Activated CD8-positive, alpha-beta T cell treated with anti-CD3 and anti-CD28 coated beads, Interleukin-2, amount 10 ng/mL, durations not matched to agents 7 days and 5 days (primary cell): ENCODE data around the gene RERE. TPM values are rescaled to one million over a fixed set of nuclear protein-coding genes. Genes with fewer than 3 reads are reported as not detected.
A peak's percentile ranks its signal among the peaks of the same experiment; 100 is the strongest.

Source experiments
- ATAC-seq: fragments of 150-1000 bp; cut with Tn5 transposase; one replicate; pipeline ENCODE4 v1.10.0; 2021; ENCODE audit warnings: moderate library complexity
- CTCF ChIA-PET: fragments of 350-600 bp; sonication (Branson Sonifier 250); formaldehyde crosslinking; loops from one replicate; lab custom pipeline; 2021; ENCODE audit warnings: antibody characterized with exemption; lab: Charles Lee
- POLR2A ChIA-PET: fragments of 350-600 bp; sonication (Branson Sonifier 250); formaldehyde crosslinking; loops from one replicate; lab custom pipeline; 2021; ENCODE audit warnings: antibody characterized with exemption; lab: Charles Lee
- DNase-seq: peaks from one replicate; pipeline ENCODE4 v3.0.0-alpha.2; 2020
- H3K27ac Mint-ChIP-seq: one replicate; pipeline ENCODE4 v1.8.0; 2021; ENCODE audit warnings: mild to moderate bottlenecking, mixed read lengths
- H3K27me3 Mint-ChIP-seq: one replicate; pipeline ENCODE4 v1.8.0; 2021; ENCODE audit warnings: low read depth, mixed read lengths
- H3K36me3 Mint-ChIP-seq: one replicate; pipeline ENCODE4 v1.8.0; 2021; ENCODE audit warnings: low read depth, mixed read lengths
- H3K4me1 Mint-ChIP-seq: one replicate; pipeline ENCODE4 v1.8.0; 2021; ENCODE audit warnings: low read depth, mixed read lengths
- H3K4me3 Mint-ChIP-seq: one replicate; pipeline ENCODE4 v1.8.0; 2021; ENCODE audit warnings: mild to moderate bottlenecking, mixed read lengths
- H3K9me3 Mint-ChIP-seq: one replicate; pipeline ENCODE4 v1.8.0; 2022; ENCODE audit warnings: mixed read lengths; ENCODE audit not compliant: insufficient read depth
- total RNA-seq, 2 experiments: library from RNA; stranded (reverse); gene quantifications; one replicate each; pipeline ENCODE4 v1.2.3, GENCODE V29; 2021

The RERE gene
- total RNA-seq, 2 experiments from 2014 or later: 37.4 to 44.7 TPM

- Mint-ChIP-seq H3K27me3 (no peaks in the 10 kb centered on the region), H3K9me3 (no peaks in the 10 kb centered on the region), H3K4me3 (no peak overlapping the region), H3K4me1 (no peaks in the 10 kb centered on the region), H3K36me3 (no peaks in the 10 kb centered on the region), H3K27ac (no peak overlapping the region)
- ChIA-PET CTCF (interaction anchor here (0.9 to 4.7 kb wide), 5 partner anchors 8 to 101 kb away, joined by 3 to 35 read pairs (median 4); no protein-coding TSS in a partner anchor), POLR2A (interaction anchor here (0.7 to 1.6 kb wide), 2 partner anchors 10 to 11 kb away, joined by 3 to 4 read pairs; no protein-coding TSS in a partner anchor)
- no peak for DNase-seq
- ATAC-seq: no peak
Observed at GRCh38 chr1:8662380-8663072, 154.9 kb downstream of the RERE start.

- Mint-ChIP-seq H3K9me3 (no peaks in the 10 kb centered on the region), H3K36me3 (no peaks in the 10 kb centered on the region), H3K4me1 (no peaks in the 10 kb centered on the region), H3K4me3 (no peak overlapping the region), H3K27ac (no peak overlapping the region), H3K27me3 (no peaks in the 10 kb centered on the region)
- ChIA-PET POLR2A (interaction anchor here (0.6 kb wide), 1 partner anchor 186 kb away, joined by 3 read pairs; no protein-coding TSS in a partner anchor), CTCF (interaction anchor here (0.9 to 4.7 kb wide), 6 partner anchors 9 to 100 kb away, joined by 3 to 35 read pairs (median 4); no protein-coding TSS in a partner anchor)
- DNase-seq (no peak), ATAC-seq (no peak)
Observed at GRCh38 chr1:8661185-8662110, 156.0 kb downstream of the RERE start.

DNA sequence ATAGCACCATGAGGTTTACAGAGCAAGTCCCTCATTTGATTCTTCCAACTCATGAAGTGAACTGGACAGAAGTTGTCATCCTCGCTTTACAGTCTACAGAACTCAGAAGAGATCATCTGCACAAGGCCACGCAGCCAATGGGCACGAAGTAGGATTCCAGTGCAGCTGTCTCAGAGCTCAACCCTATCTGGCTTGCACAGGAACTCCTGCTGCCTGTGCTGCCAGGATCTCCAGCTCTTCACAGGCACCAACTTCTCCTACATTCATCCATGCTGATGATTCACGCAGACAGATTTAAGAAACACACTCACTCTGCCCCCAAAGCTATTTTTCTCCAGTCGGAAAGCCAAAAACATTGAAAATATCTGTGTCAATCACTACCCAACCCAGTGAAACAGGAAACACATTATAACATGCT is 157.0 kb downstream of the RERE start:
- Mint-ChIP-seq H3K36me3 (peaks cover 9% of the 10 kb centered on the region), H3K4me1 (no peaks in the 10 kb centered on the region), H3K27me3 (no peaks in the 10 kb centered on the region), H3K27ac (no peak overlapping the region), H3K9me3 (no peaks in the 10 kb centered on the region), H3K4me3 (no peak overlapping the region)
- DNase-seq (no peak), ATAC-seq (no peak)
- ChIA-PET POLR2A (no interaction called here), CTCF (interaction anchor here (1.2 to 4.7 kb wide), 3 partner anchors 9 to 10 kb away, joined by 3 to 35 read pairs (median 5); no protein-coding TSS in a partner anchor)

- no peak for ATAC-seq
- CTCF ChIA-PET: interaction anchor here (4.7 kb wide), 1 partner anchor 11 kb away, joined by 35 read pairs; no protein-coding TSS in a partner anchor
Observed at GRCh38 chr1:8659593-8659992, 157.8 kb downstream of the RERE start.

GRCh38 chr1:8653878-8654277 is 163.6 kb downstream of the RERE start:
- no peak for ATAC-seq
- no peaks in the 10 kb centered on the region for H3K27me3 Mint-ChIP-seq
- CTCF ChIA-PET: interaction anchor here (0.6 to 2.0 kb wide), 2 partner anchors 18 to 257 kb away, joined by 3 to 4 read pairs; no protein-coding TSS in a partner anchor
- peaks cover 31% of the 10 kb centered on the region for H3K4me1 Mint-ChIP-seq
- H3K27ac Mint-ChIP-seq: no peak overlapping the region
- peaks cover 20% of the 10 kb centered on the region for H3K36me3 Mint-ChIP-seq
- POLR2A ChIA-PET: interaction anchor here (0.6 kb wide), 1 partner anchor 12 kb away, joined by 3 read pairs; no protein-coding TSS in a partner anchor
- no peak for DNase-seq
- H3K4me3 Mint-ChIP-seq: no peak overlapping the region
- no peaks in the 10 kb centered on the region for H3K9me3 Mint-ChIP-seq

More at GRCh38 chr1:8659593-8659992, 157.8 kb downstream of the RERE start:
- Mint-ChIP-seq H3K36me3 (peaks cover 12% of the 10 kb centered on the region), H3K27ac (no peak overlapping the region), H3K9me3 (no peaks in the 10 kb centered on the region), H3K4me3 (no peak overlapping the region), H3K4me1 (no peaks in the 10 kb centered on the region), H3K27me3 (no peaks in the 10 kb centered on the region)
- no peak for DNase-seq
- POLR2A ChIA-PET: no interaction called here

DNA sequence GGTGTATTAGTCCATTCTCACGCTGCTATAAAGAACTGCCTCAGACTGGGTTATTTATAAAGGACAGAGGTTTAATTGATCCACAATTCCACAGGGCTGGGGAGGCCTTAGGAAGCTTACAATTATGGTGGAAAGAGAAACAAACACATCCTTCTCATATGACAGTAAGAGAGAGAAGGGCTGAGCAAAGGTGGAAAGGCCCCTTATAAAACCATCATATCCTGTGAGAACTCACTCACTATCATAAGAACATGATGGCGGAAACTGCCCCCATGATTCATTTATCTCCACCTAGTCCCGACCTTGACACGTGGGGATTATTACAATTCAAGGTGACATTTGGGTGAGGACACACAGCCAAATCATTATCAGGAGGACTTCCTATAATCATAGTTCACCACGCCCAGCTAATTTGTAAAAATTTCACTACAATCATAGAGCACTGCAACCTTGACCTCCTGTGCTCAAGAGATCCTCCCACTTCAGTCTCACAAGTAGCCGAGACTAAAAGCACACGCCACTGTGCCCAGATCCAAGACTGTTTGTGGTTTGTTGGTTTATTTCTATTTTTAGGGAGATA is 164.9 kb downstream of the RERE start:
- ATAC-seq (no peak), DNase-seq (no peak)
- H3K4me3 Mint-ChIP-seq: no peak overlapping the region
- H3K27me3 Mint-ChIP-seq: no peaks in the 10 kb centered on the region
- H3K27ac Mint-ChIP-seq: peak overlapping the region; percentile 83
- peaks cover 43% of the 10 kb centered on the region for H3K4me1 Mint-ChIP-seq
- ChIA-PET CTCF (interaction anchor here (1.0 to 5.8 kb wide), 7 partner anchors 8 to 197 kb away, joined by 3 to 38 read pairs (median 5); no protein-coding TSS in a partner anchor), POLR2A (interaction anchor here (1.1 kb wide), 1 partner anchor 96 kb away, joined by 4 read pairs; no protein-coding TSS in a partner anchor)
- peaks cover 21% of the 10 kb centered on the region for H3K36me3 Mint-ChIP-seq
- no peaks in the 10 kb centered on the region for H3K9me3 Mint-ChIP-seq

GRCh38 chr1:8651962-8652361 is 165.5 kb downstream of the RERE start:
- no peaks in the 10 kb centered on the region for H3K27me3 Mint-ChIP-seq
- ChIA-PET CTCF (interaction anchor here (0.9 to 5.8 kb wide), 8 partner anchors 9 to 197 kb away, joined by 3 to 38 read pairs (median 5); no protein-coding TSS in a partner anchor), POLR2A (interaction anchor here (1.1 to 1.3 kb wide), 2 partner anchors 17 to 95 kb away, joined by 4 to 8 read pairs; no protein-coding TSS in a partner anchor)
- peaks cover 49% of the 10 kb centered on the region for H3K4me1 Mint-ChIP-seq
- peak; percentile 18 for ATAC-seq
- H3K36me3 Mint-ChIP-seq: peaks cover 21% of the 10 kb centered on the region
- H3K27ac Mint-ChIP-seq: peak overlapping the region; percentile 83
- no peaks in the 10 kb centered on the region for H3K9me3 Mint-ChIP-seq
- no peak overlapping the region for H3K4me3 Mint-ChIP-seq
- DNase-seq: no peak

DNA sequence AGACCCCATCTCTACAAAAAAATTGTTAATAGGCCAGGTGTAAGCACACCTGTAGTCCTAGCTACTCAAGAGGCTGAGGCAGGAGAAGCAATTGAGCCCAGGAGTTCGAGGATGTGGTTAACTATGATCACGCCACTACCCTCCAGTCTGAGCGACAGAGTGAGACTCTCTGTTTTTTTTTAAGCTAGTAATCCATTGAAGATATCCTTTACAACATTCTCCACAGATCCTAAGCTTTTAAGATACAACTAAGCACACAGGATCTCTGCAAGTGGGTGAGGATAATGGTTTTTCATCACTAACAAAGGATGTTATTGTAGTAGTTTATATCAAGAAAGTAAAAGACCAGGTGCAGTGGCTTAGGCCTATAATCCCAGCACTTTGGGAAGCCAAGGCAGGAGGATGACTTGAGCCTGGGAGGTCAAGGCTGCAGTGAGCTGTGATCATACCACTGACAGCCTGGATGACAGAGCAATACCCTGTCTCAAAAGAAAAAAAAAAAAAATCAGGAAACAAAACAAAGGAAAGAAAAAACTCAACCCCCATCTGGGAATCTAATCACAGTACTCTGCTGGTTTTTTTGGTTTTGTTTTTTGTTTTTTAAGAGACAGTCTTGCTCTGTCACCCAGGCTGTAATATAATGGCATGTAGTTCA is 166.1 kb downstream of the RERE start:
- no peaks in the 10 kb centered on the region for H3K9me3 Mint-ChIP-seq
- peaks cover 52% of the 10 kb centered on the region for H3K4me1 Mint-ChIP-seq
- peak; percentile 82 for ATAC-seq
- H3K27ac Mint-ChIP-seq: peak overlapping the region; percentile 83
- H3K27me3 Mint-ChIP-seq: no peaks in the 10 kb centered on the region
- ChIA-PET CTCF (interaction anchor here (0.9 to 5.8 kb wide), 10 partner anchors 9 to 198 kb away, joined by 3 to 38 read pairs (median 4); no protein-coding TSS in a partner anchor), POLR2A (interaction anchor here (0.7 to 1.3 kb wide), 5 partner anchors 8 to 95 kb away, joined by 4 to 8 read pairs (median 4); no protein-coding TSS in a partner anchor)
- H3K4me3 Mint-ChIP-seq: no peak overlapping the region
- DNase-seq: peak; percentile 62
- H3K36me3 Mint-ChIP-seq: peaks cover 22% of the 10 kb centered on the region

DNA sequence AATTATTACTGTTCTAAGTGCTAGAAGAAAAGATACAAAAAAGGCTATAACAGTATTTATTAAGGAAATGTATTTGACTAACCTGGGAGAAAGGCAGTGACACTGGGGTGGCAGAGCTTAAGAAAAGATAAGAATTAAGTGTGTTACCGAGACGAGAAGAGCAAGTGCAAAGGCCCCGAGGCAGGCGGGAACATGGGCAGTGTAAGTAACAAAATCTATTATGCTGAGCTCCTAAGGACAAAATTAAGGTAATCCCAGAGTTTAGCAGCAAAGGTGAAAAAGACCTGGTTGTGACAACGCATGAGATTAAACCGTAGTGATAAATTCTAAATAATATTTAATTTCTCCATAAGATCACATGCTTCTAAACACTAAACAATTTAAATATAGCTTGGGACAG is 167.6 kb downstream of the RERE start:
- H3K4me3 Mint-ChIP-seq: no peak overlapping the region
- peaks cover 53% of the 10 kb centered on the region for H3K4me1 Mint-ChIP-seq
- peaks cover 13% of the 10 kb centered on the region for H3K36me3 Mint-ChIP-seq
- ATAC-seq (no peak), DNase-seq (no peak)
- CTCF ChIA-PET: interaction anchor here (0.6 to 5.8 kb wide), 3 partner anchors 11 to 220 kb away, joined by 3 to 38 read pairs (median 5); no protein-coding TSS in a partner anchor
- no peaks in the 10 kb centered on the region for H3K9me3 Mint-ChIP-seq
- POLR2A ChIA-PET: interaction anchor here (0.6 kb wide), 1 partner anchor 689 kb away, joined by 4 read pairs; no protein-coding TSS in a partner anchor
- no peaks in the 10 kb centered on the region for H3K27me3 Mint-ChIP-seq
- H3K27ac Mint-ChIP-seq: peak overlapping the region; percentile 2

GRCh38 chr1:8649027-8649426 is 168.4 kb downstream of the RERE start:
- ATAC-seq: peak; percentile 28
- no peak for DNase-seq
- Mint-ChIP-seq H3K4me1 (peaks cover 54% of the 10 kb centered on the region), H3K27ac (no peak overlapping the region), H3K27me3 (no peaks in the 10 kb centered on the region), H3K9me3 (no peaks in the 10 kb centered on the region), H3K4me3 (no peak overlapping the region), H3K36me3 (peaks cover 13% of the 10 kb centered on the region)
- ChIA-PET POLR2A (no interaction called here), CTCF (interaction anchor here (0.7 to 5.8 kb wide), 2 partner anchors 22 to 132 kb away, joined by 4 to 38 read pairs; no protein-coding TSS in a partner anchor)
